Smooth muscle cell (in vitro differentiated cells): ENCODE measurements around the gene TKTL1. TPM values are rescaled to one million over a fixed set of nuclear protein-coding genes. Genes with fewer than 3 reads are reported as not detected.
A peak's percentile ranks its signal among the peaks of the same experiment; 100 is the strongest.

Experiments used
- DNase-seq: peaks from one replicate; lab custom pipeline; 2025; ENCODE audit not compliant: unreplicated experiment; lab: John Stamatoyannopoulos, UW
- H2AFZ ChIP-seq: fragments of 200-600 bp; sonication (generic); 2 replicates; pipeline ENCODE4 v1.6.0; 2016; ENCODE audit warnings: antibody characterized with exemption, low read depth, mild to moderate bottlenecking
- H3F3A ChIP-seq: fragments of 200-600 bp; sonication (generic); 2 replicates; pipeline ENCODE4 v1.6.0; 2017; ENCODE audit warnings: antibody characterized with exemption, low read depth
- H3K27ac ChIP-seq: fragments of 200-600 bp; sonication (generic); 2 replicates; pipeline ENCODE4 v1.5.1; 2016; ENCODE audit warnings: low read depth, mild to moderate bottlenecking
- H3K27me3 ChIP-seq: fragments of 200-600 bp; sonication (generic); 2 replicates; pipeline ENCODE4 v1.6.1; 2016; ENCODE audit warnings: low read depth, mild to moderate bottlenecking
- H3K36me3 ChIP-seq: fragments of 200-600 bp; sonication (generic); 2 replicates; pipeline ENCODE4 v1.5.1; 2016; ENCODE audit warnings: low read depth
- H3K4me1 ChIP-seq: fragments of 200-600 bp; sonication (generic); 2 replicates; pipeline ENCODE4 v1.5.1; 2016; ENCODE audit warnings: low read depth
- H3K4me2 ChIP-seq: fragments of 200-600 bp; sonication (generic); 2 replicates; pipeline ENCODE4 v1.6.0; 2016; ENCODE audit warnings: mild to moderate bottlenecking
- H3K4me3 ChIP-seq: fragments of 200-600 bp; sonication (generic); 2 replicates; pipeline ENCODE4 v1.5.1; 2016; ENCODE audit warnings: mild to moderate bottlenecking
- H3K79me2 ChIP-seq: fragments of 200-600 bp; sonication (generic); 2 replicates; pipeline ENCODE4 v1.6.0; 2016; ENCODE audit warnings: low read depth, mild to moderate bottlenecking
- H3K9ac ChIP-seq: fragments of 200-600 bp; sonication (generic); 2 replicates; pipeline ENCODE4 v1.6.0; 2016; ENCODE audit warnings: low read depth
- H3K9me3 ChIP-seq: fragments of 200-600 bp; sonication (generic); replicated peaks from 2 replicates; pipeline ENCODE4 v1.5.1; 2016; ENCODE audit warnings: low read depth
- H4K20me1 ChIP-seq: fragments of 200-600 bp; sonication (generic); 2 replicates; pipeline ENCODE4 v1.6.0; 2016; ENCODE audit warnings: low read depth
- WGBS: methylation state at CpG from one replicate; pipeline ENCODE4 v1.1.7; 2016; ENCODE audit warnings: low lambda C conversion rate; 5-methylcytosine and 5-hydroxymethylcytosine counted together
- polyA plus RNA-seq: library from polyadenylated mRNA; unstranded; fragments of >200 nt; fragmentation: Nextera tagmentation; extraction: Ambion mirVana; gene quantifications from 2 replicates; pipeline ENCODE4 v1.2.1, GENCODE V29; 2016
- total RNA-seq: library from RNA; depleted of rRNA; stranded (reverse); fragments of >200 nt; gene quantifications from 2 replicates; pipeline ENCODE4 v1.2.3, GENCODE V29; 2014
- TF ChIP-seq, protein P1 (sequence below): fragments of 200-600 bp; sonication (generic); IDR thresholded peaks from 2 replicates; pipeline ENCODE4 v1.5.1; 2017; ENCODE audit warnings: borderline replicate concordance, mild to moderate bottlenecking, antibody characterized with exemption; ENCODE audit not compliant: insufficient read depth, poor library complexity, severe bottlenecking

TKTL1 gene
- total and polyA plus RNA-seq, 2 experiments from 2014 or later: not detected

- no peak for DNase-seq
- peak within 1 kb of the TSS; percentile 62 for H3K27ac ChIP-seq
- peak within 1 kb of the TSS; percentile 83 for H3K4me2 ChIP-seq
- 39% methylated on average over 44 of the region's 95 CpGs for WGBS
- peak within 1 kb of the TSS; percentile 47 for H3K4me3 ChIP-seq
- no peaks in the 10 kb centered on the region for H3K36me3 ChIP-seq
- H4K20me1 ChIP-seq: peaks cover 10% of the 10 kb centered on the region
- peak within 1 kb of the TSS; percentile 17 for H3K9ac ChIP-seq
- no peaks in the 10 kb centered on the region for H3K9me3 ChIP-seq
- H2AFZ ChIP-seq: no peak within 1 kb of the TSS
- H3F3A ChIP-seq: no peaks in the 10 kb centered on the region
- H3K27me3 ChIP-seq: no peaks in the 10 kb centered on the region
- H3K79me2 ChIP-seq: peaks cover 35% of the 10 kb centered on the region
- TF ChIP-seq, protein P1, sequence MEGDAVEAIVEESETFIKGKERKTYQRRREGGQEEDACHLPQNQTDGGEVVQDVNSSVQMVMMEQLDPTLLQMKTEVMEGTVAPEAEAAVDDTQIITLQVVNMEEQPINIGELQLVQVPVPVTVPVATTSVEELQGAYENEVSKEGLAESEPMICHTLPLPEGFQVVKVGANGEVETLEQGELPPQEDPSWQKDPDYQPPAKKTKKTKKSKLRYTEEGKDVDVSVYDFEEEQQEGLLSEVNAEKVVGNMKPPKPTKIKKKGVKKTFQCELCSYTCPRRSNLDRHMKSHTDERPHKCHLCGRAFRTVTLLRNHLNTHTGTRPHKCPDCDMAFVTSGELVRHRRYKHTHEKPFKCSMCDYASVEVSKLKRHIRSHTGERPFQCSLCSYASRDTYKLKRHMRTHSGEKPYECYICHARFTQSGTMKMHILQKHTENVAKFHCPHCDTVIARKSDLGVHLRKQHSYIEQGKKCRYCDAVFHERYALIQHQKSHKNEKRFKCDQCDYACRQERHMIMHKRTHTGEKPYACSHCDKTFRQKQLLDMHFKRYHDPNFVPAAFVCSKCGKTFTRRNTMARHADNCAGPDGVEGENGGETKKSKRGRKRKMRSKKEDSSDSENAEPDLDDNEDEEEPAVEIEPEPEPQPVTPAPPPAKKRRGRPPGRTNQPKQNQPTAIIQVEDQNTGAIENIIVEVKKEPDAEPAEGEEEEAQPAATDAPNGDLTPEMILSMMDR: peak; percentile 11
- H3K4me1 ChIP-seq: peaks cover 4% of the 10 kb centered on the region
These were observed 78.9 kb downstream of the TKTL1 start, which contains the start of gene FLNA for GRCh38 chrX:154374313-154375155. FLNA (minus strand) TSS chrX:154374634; CDS start chrX:154371245, 3,389 bp downstream.

- TF ChIP-seq, protein P1: no peak
- Histone ChIP-seq H4K20me1 (peaks cover 8% of the 10 kb centered on the region), H2AFZ (no peak overlapping the region), H3K9ac (no peak overlapping the region), H3K27me3 (no peaks in the 10 kb centered on the region), H3K4me3 (peak overlapping the region; percentile 47), H3F3A (no peaks in the 10 kb centered on the region), H3K27ac (peak overlapping the region; percentile 62), H3K9me3 (no peaks in the 10 kb centered on the region), H3K36me3 (no peaks in the 10 kb centered on the region), H3K4me1 (peaks cover 5% of the 10 kb centered on the region), H3K4me2 (peak overlapping the region; percentile 83), H3K79me2 (peaks cover 35% of the 10 kb centered on the region)
- no peak for DNase-seq
- WGBS: 70% methylated on average over 10 of the region's 10 CpGs
These were observed 79.5 kb downstream of the TKTL1 start for GRCh38 chrX:154375156-154375504.

DNA sequence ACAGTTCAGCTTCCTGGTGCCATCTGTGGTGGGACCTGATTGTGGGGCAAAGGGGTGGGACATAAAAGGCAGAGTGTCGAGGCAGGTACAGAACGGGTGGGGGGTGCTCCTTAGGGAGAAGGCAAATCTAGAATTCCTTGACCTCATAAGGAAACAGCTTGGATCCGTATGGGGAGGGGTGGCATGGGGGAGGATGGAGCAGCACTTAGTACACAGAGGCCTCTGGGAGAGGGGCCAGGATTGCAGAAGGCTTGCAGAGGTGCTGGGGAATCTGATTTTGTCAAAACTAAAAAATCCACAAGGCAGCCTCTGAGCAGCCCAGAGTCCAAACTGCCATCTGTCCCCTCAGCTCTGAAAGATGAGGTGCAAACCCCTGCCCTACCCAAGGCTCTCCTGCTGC, 81.2 kb downstream of the TKTL1 start:
- Histone ChIP-seq H3K4me1 (peaks cover 12% of the 10 kb centered on the region), H3K9me3 (no peaks in the 10 kb centered on the region), H3K36me3 (no peaks in the 10 kb centered on the region), H3K79me2 (peaks cover 33% of the 10 kb centered on the region), H3K4me2 (no peak overlapping the region), H3K27me3 (no peaks in the 10 kb centered on the region), H3K27ac (no peak overlapping the region), H4K20me1 (peaks cover 5% of the 10 kb centered on the region), H3K9ac (no peak overlapping the region), H3K4me3 (no peak overlapping the region), H3F3A (no peaks in the 10 kb centered on the region), H2AFZ (no peak overlapping the region)
- no peak for DNase-seq
- TF ChIP-seq, protein P1: no peak
- 79% methylated on average over 3 of the region's 3 CpGs for WGBS
